LNCaP clone FGC (cell line): Measurements from ENCODE around the gene AP3S2.
A peak's percentile ranks its signal among the peaks of the same experiment; 100 is the strongest.

Experiments
- DNase-seq: peaks from one replicate; pipeline ENCODE4 v3.0.0-alpha.2; 2011; ENCODE audit warnings: low read depth
- H3K4me3 ChIP-seq: 2 replicates; pipeline ENCODE4 v1.5.1; 2011; ENCODE audit warnings: mild to moderate bottlenecking, low read depth, low read length, control low read depth
- CTCF ChIP-seq: IDR thresholded peaks from 2 replicates; pipeline ENCODE4 v1.5.1; 2012; ENCODE audit warnings: mild to moderate bottlenecking; ENCODE audit not compliant: control insufficient read depth, insufficient read depth; ENCODE audit errors: extremely low read depth

AP3S2 gene

DNA sequence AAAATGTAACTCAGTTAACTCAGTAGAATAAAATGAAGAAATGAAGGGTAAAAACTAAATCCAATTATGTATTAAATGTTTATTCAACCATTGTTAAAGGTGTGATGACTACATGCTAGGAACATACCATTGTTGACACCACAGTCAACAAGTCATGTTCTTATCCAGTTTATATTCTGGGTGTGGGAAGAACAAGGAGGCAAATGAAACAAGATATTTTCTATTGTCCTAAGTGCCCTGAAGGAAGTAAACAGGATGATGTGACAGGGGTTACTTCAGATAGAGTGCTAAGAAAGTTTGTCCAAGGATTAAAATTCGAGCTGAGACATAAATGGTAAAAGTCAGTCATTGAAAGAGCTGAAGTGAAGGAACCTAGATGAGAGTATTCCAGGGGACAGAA is 13.1 kb downstream of the AP3S2 start:
- no peak for TF ChIP-seq CTCF
- DNase-seq: no peak
- H3K4me3 ChIP-seq: no peak overlapping the region

- H3K4me3 ChIP-seq: no peak overlapping the region
- TF ChIP-seq CTCF: no peak
These were observed 15.5 kb downstream of the AP3S2 start for GRCh38 chr15:89878323-89878722.

DNA sequence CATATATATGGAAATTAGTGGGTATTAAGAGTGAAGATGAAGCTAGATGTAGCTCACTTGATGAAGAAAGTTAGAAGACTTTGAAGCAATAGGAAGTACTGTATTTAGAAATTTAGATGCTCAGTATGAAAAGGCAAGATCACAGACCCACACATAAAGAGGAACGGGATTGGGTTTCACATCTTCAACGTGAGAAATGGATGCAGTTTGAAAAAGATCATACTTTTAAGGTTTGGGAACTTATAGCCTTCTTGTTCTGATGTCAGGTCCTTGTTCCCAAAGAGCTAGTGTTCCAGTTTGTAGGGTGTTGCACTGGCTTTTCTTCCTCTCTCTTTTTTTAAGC is 16.7 kb downstream of the AP3S2 start:
- H3K4me3 ChIP-seq: no peak overlapping the region
- DNase-seq: no peak
- TF ChIP-seq CTCF: no peak

More at GRCh38 chr15:89878323-89878722, 15.5 kb downstream of the AP3S2 start:
- no peak for DNase-seq

DNA sequence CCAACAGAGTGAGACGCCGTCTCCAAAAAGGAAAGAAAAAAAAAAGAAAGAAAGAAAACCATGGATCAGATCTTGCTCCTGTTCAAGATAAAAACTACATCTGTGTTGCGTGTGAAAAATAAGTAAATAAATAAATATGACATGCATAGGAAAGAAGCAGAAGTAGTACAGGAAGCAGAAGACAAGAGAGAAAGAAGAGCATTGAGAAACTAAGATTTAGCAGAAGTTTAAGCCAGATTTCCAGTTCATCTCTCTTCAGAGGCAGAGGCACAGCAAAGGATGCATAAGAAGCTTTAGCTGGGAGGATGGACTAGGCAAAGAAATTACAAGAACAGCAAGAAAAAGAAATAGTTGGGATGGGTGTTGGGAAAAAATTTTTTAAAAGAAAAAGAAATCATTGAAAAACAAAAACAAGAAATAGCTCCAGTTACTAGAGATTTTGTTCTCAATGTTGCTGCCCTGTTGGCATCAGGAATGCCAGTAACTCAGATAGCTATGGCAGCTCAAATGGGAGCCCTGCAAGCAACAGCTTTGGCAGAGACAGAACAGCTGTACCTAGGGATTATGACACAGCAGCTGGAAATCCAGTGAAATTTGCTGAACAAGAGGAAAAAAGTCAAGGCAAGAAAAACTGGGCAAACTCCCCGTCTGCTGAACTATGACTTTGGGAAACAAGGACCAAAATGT is 17.3 kb downstream of the AP3S2 start:
- TF ChIP-seq CTCF: no peak
- no peak overlapping the region for H3K4me3 ChIP-seq
- no peak for DNase-seq

- no peak for TF ChIP-seq CTCF
These were observed 18.1 kb downstream of the AP3S2 start for GRCh38 chr15:89875741-89876140.

DNA sequence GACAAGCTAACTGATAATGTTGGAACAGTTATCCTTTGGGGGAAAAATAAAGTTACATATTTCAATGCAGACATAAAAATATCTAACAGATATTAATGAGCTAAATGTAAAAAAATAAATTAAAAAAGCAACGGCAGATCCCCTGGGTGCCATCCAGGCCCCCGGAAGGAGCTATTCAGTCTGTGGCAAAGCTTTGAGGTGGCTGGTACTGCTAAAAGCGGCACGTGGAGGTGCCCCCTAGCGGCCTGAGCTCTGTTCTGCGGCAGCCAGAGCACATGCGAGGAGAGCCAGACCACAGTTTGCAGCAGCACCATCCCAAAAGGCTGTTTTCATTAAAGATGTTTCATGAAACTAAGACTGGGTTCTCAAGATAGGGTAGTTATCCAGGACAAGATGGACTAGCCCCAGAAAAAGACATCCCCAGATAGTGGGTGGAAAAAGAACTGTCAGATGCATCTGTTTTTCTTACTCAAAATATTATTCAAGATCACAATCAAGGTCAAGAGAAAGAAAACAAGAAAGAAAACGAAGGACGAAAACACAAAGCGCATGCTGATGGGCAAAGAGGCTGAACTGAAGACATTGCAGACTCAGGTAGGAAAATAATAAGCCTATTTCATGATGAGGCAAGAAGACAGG is 18.7 kb downstream of the AP3S2 start:
- no peak overlapping the region for H3K4me3 ChIP-seq
- DNase-seq: no peak
- TF ChIP-seq CTCF: peak; percentile 98

More at GRCh38 chr15:89875741-89876140, 18.1 kb downstream of the AP3S2 start:
- H3K4me3 ChIP-seq: no peak overlapping the region
- no peak for DNase-seq
